Activated CD4-positive, alpha-beta T cell treated with anti-CD3 and anti-CD28 coated beads for 36 hours (primary cell): ENCODE data around the gene ZNF764. TPM values are rescaled to one million over a fixed set of nuclear protein-coding genes. Genes with fewer than 3 reads are reported as not detected.
A peak's percentile ranks its signal among the peaks of the same experiment; 100 is the strongest.

Experiments used
- ATAC-seq: fragments of 200-7000 bp; cut with Tn5 transposase; one replicate; pipeline ENCODE4 v1.10.0; 2021; ENCODE audit warnings: mild to moderate bottlenecking, moderate library complexity
- CTCF ChIA-PET: fragments of 350-600 bp; sonication (Branson Sonifier 250); formaldehyde crosslinking; loops from one replicate; lab custom pipeline; 2021; ENCODE audit warnings: antibody characterized with exemption; lab: Charles Lee
- POLR2A ChIA-PET: fragments of 350-600 bp; sonication (Branson Sonifier 250); formaldehyde crosslinking; loops from one replicate; lab custom pipeline; 2021; ENCODE audit warnings: antibody characterized with exemption, inconsistent platforms; lab: Charles Lee
- DNase-seq: peaks from one replicate; pipeline ENCODE4 v3.0.0-alpha.2; 2020
- H3K27ac Mint-ChIP-seq: one replicate; pipeline ENCODE4 v1.8.0; 2021; ENCODE audit warnings: mixed read lengths
- H3K27me3 Mint-ChIP-seq: one replicate; pipeline ENCODE4 v1.8.0; 2021; ENCODE audit warnings: mixed read lengths
- H3K36me3 Mint-ChIP-seq: one replicate; pipeline ENCODE4 v1.8.0; 2021; ENCODE audit warnings: low read depth, mixed read lengths
- H3K4me1 Mint-ChIP-seq: one replicate; pipeline ENCODE4 v1.8.0; 2021; ENCODE audit warnings: mixed read lengths
- H3K4me3 Mint-ChIP-seq: one replicate; pipeline ENCODE4 v1.8.0; 2021; ENCODE audit warnings: mild to moderate bottlenecking, moderate library complexity, mixed read lengths
- H3K9me3 Mint-ChIP-seq: one replicate; pipeline ENCODE4 v1.8.0; 2021; ENCODE audit warnings: low read depth, mixed read lengths
- intact Hi-C, 2 experiments: fragments of 100-400 bp; cut with DNase I in 1 of 2; cut with micrococcal nuclease in 1 of 2; formaldehyde crosslinking; loops; one replicate each; pipeline versions ENCODE4 v1.14.2 to v1.15.1; 2022 to 2024; cut with DNase I, micrococcal nuclease
- total RNA-seq, 2 experiments: library from RNA; stranded (reverse); gene quantifications; one replicate each; pipeline ENCODE4 v1.2.3, GENCODE V29; 2021

The ZNF764 gene
- total RNA-seq, 2 experiments from 2014 or later, result 8.0 to 11.2 TPM

- peaks cover 51% of the 10 kb centered on the region for H3K36me3 Mint-ChIP-seq
- intact Hi-C loops, result loop anchor here (1.0 to 5.0 kb wide), 15 partner anchors 15 to 165 kb away; partner anchors contain the start of genes DCTPP1 (in 2 of the 2), FBRS (in 2 of the 2), ZNF688 (in 2 of the 2) and ZNF764 (in 2 of the 2)
- H3K4me1 Mint-ChIP-seq, result peaks cover 31% of the 10 kb centered on the region
- peak overlapping the region; percentile 100 for H3K27ac Mint-ChIP-seq
- no peaks in the 10 kb centered on the region for H3K27me3 Mint-ChIP-seq
- DNase-seq, result peak; percentile 86
- ATAC-seq, result peak; percentile 78
- ChIA-PET POLR2A (interaction anchor here (0.5 to 3.2 kb wide), 17 partner anchors 9 to 719 kb away, joined by 3 to 30 read pairs (median 5); partner anchors contain the start of genes DCTPP1, FBRS, ITGAL and PRR14), CTCF (interaction anchor here (0.6 to 3.2 kb wide), 31 partner anchors 8 to 179 kb away, joined by 3 to 30 read pairs (median 5); partner anchors contain the start of genes DCTPP1, PRR14, SEPHS2 and ZNF764)
- no peaks in the 10 kb centered on the region for H3K9me3 Mint-ChIP-seq
- H3K4me3 Mint-ChIP-seq, result peak overlapping the region; percentile 91
Observed at GRCh38 chr16:30535777-30536190, 22.4 kb downstream of the ZNF764 start.

GRCh38 chr16:30535106-30535776, 22.9 kb downstream of the ZNF764 start:
- DNase-seq, result no peak
- H3K9me3 Mint-ChIP-seq, result no peaks in the 10 kb centered on the region
- POLR2A ChIA-PET, result interaction anchor here (0.5 to 3.2 kb wide), 22 partner anchors 8 to 718 kb away, joined by 3 to 30 read pairs (median 5); partner anchors contain the start of genes DCTPP1, FBRS, ITGAL and PRR14
- peak; percentile 18 for ATAC-seq
- intact Hi-C loops, result loop anchor here (1.0 to 5.0 kb wide), 15 partner anchors 16 to 164 kb away; partner anchors contain the start of genes DCTPP1 (in 2 of the 2), FBRS (in 2 of the 2), ZNF688 (in 2 of the 2) and ZNF764 (in 2 of the 2)
- peaks cover 37% of the 10 kb centered on the region for H3K4me1 Mint-ChIP-seq
- H3K27ac Mint-ChIP-seq, result peak overlapping the region; percentile 100
- CTCF ChIA-PET, result interaction anchor here (0.6 to 3.2 kb wide), 33 partner anchors 9 to 179 kb away, joined by 3 to 30 read pairs (median 5); partner anchors contain the start of genes DCTPP1, PRR14, SEPHS2 and ZNF764
- peaks cover 53% of the 10 kb centered on the region for H3K36me3 Mint-ChIP-seq
- H3K27me3 Mint-ChIP-seq, result no peaks in the 10 kb centered on the region
- H3K4me3 Mint-ChIP-seq, result peak overlapping the region; percentile 91

- Mint-ChIP-seq H3K4me3 (peak within 1 kb of the TSS; percentile 91), H3K27ac (peak within 1 kb of the TSS; percentile 100), H3K27me3 (no peaks in the 10 kb centered on the region), H3K9me3 (no peaks in the 10 kb centered on the region), H3K4me1 (peaks cover 44% of the 10 kb centered on the region), H3K36me3 (peaks cover 51% of the 10 kb centered on the region)
- intact Hi-C loops, result loop anchor here (1.0 to 5.0 kb wide), 17 partner anchors 8 to 164 kb away; partner anchors contain the start of genes DCTPP1 (in 2 of the 2), FBRS (in 2 of the 2), ZNF688 (in 2 of the 2) and ZNF764 (in 2 of the 2)
- POLR2A ChIA-PET, result interaction anchor here (0.6 to 3.2 kb wide), 10 partner anchors 16 to 894 kb away, joined by 3 to 30 read pairs (median 5); partner anchors contain the start of genes DCTPP1, PRR14, ZNF688 and ZNF689
- ATAC-seq, result peak; percentile 80
- peak; percentile 95 for DNase-seq
- CTCF ChIA-PET, result interaction anchor here (0.6 to 3.2 kb wide), 19 partner anchors 11 to 104 kb away, joined by 3 to 30 read pairs (median 7); partner anchors contain the start of genes DCTPP1, SEPHS2, ZNF764 and ZNF785
Observed at GRCh38 chr16:30534368-30535105, 23.6 kb downstream of the ZNF764 start, which contains the start of gene ZNF747. Gene ZNF747 (minus strand): TSS chr16:30534858. CDS start chr16:30534679, 179 bp downstream.

- Mint-ChIP-seq H3K27me3 (no peaks in the 10 kb centered on the region), H3K36me3 (peaks cover 49% of the 10 kb centered on the region), H3K27ac (peak overlapping the region; percentile 96), H3K9me3 (no peaks in the 10 kb centered on the region), H3K4me1 (peaks cover 48% of the 10 kb centered on the region), H3K4me3 (peak overlapping the region; percentile 91)
- ChIA-PET POLR2A (interaction anchor here (0.6 to 3.2 kb wide), 7 partner anchors 16 to 893 kb away, joined by 3 to 30 read pairs (median 5); partner anchors contain the start of genes DCTPP1, ZNF688 and ZNF764), CTCF (interaction anchor here (0.6 to 3.2 kb wide), 8 partner anchors 12 to 104 kb away, joined by 3 to 30 read pairs (median 10); partner anchors contain the start of genes DCTPP1 and ZNF764)
- intact Hi-C loops, result loop anchor here (1.0 to 5.0 kb wide), 6 partner anchors 8 to 163 kb away; partner anchors contain the start of genes DCTPP1 (in 1 of the 2), TBC1D10B (in 1 of the 2), ZNF768 (in 1 of the 2) and ZNF785 (in 1 of the 2)
- peak; percentile 57 for DNase-seq
- peak; percentile 2 for ATAC-seq
Observed at GRCh38 chr16:30533748-30534367, 24.3 kb downstream of the ZNF764 start.

- POLR2A ChIA-PET, result interaction anchor here (0.8 to 3.2 kb wide), 2 partner anchors 25 to 45 kb away, joined by 3 to 30 read pairs; partner anchors contain the start of gene ZNF764
- ATAC-seq (no peak), DNase-seq (no peak)
- intact Hi-C loops, result loop anchor here in 1 of 2 experiments (5.0 kb wide), 1 partner anchor 41 kb away; no protein-coding TSS in a partner anchor
- peaks cover 45% of the 10 kb centered on the region for H3K36me3 Mint-ChIP-seq
- no peaks in the 10 kb centered on the region for H3K9me3 Mint-ChIP-seq
- H3K27me3 Mint-ChIP-seq, result no peaks in the 10 kb centered on the region
- H3K27ac Mint-ChIP-seq, result peak overlapping the region; percentile 85
- peak overlapping the region; percentile 91 for H3K4me3 Mint-ChIP-seq
- CTCF ChIA-PET, result interaction anchor here (1.6 to 3.2 kb wide), 2 partner anchors 60 to 103 kb away, joined by 5 to 30 read pairs; partner anchors contain the start of gene DCTPP1
- H3K4me1 Mint-ChIP-seq, result peaks cover 54% of the 10 kb centered on the region
Observed at GRCh38 chr16:30533146-30533522, 25.0 kb downstream of the ZNF764 start.

GRCh38 chr16:30532285-30533145, 25.7 kb downstream of the ZNF764 start:
- Mint-ChIP-seq H3K36me3 (peaks cover 39% of the 10 kb centered on the region), H3K4me1 (peaks cover 54% of the 10 kb centered on the region), H3K9me3 (no peaks in the 10 kb centered on the region), H3K27ac (no peak overlapping the region), H3K27me3 (no peaks in the 10 kb centered on the region), H3K4me3 (peak overlapping the region; percentile 91)
- ATAC-seq (no peak), DNase-seq (no peak)
- ChIA-PET POLR2A (no interaction called here), CTCF (interaction anchor here (1.6 kb wide), 1 partner anchor 59 kb away, joined by 5 read pairs; no protein-coding TSS in a partner anchor)
- intact Hi-C loops, result loop anchor here in 1 of 2 experiments (5.0 kb wide), 1 partner anchor 40 kb away; no protein-coding TSS in a partner anchor

GRCh38 chr16:30530163-30531037, 27.8 kb downstream of the ZNF764 start:
- Mint-ChIP-seq H3K9me3 (no peaks in the 10 kb centered on the region), H3K27me3 (no peaks in the 10 kb centered on the region), H3K27ac (peak overlapping the region; percentile 43), H3K4me3 (no peak overlapping the region), H3K4me1 (peaks cover 43% of the 10 kb centered on the region), H3K36me3 (peaks cover 20% of the 10 kb centered on the region)
- intact Hi-C loops, result loop anchor here in 1 of 2 experiments (5.0 kb wide), 1 partner anchor 38 kb away; no protein-coding TSS in a partner anchor
- ChIA-PET CTCF (interaction anchor here (0.5 to 1.4 kb wide), 6 partner anchors 28 to 437 kb away, joined by 3 to 4 read pairs (median 3); partner anchors contain the start of genes DCTPP1 and ZNF764), POLR2A (interaction anchor here (0.6 kb wide), 1 partner anchor 28 kb away, joined by 4 read pairs; no protein-coding TSS in a partner anchor)
- ATAC-seq (no peak), DNase-seq (no peak)

GRCh38 chr16:30528799-30529457, 29.2 kb downstream of the ZNF764 start:
- Mint-ChIP-seq H3K36me3 (peaks cover 20% of the 10 kb centered on the region), H3K4me1 (peaks cover 43% of the 10 kb centered on the region), H3K27me3 (no peaks in the 10 kb centered on the region), H3K9me3 (no peaks in the 10 kb centered on the region), H3K27ac (no peak overlapping the region), H3K4me3 (no peak overlapping the region)
- no peak for ATAC-seq
- ChIA-PET POLR2A (interaction anchor here (0.5 kb wide), 1 partner anchor 21 kb away, joined by 4 read pairs; no protein-coding TSS in a partner anchor), CTCF (interaction anchor here (0.7 to 0.8 kb wide), 2 partner anchors 106 to 163 kb away, joined by 3 read pairs; no protein-coding TSS in a partner anchor)
- intact Hi-C loops, result loop anchor here in 1 of 2 experiments (5.0 kb wide), 1 partner anchor 72 kb away; no protein-coding TSS in a partner anchor
- no peak for DNase-seq
